ENCODE results near the gene MBD5. TPM values are rescaled to one million over a fixed set of nuclear protein-coding genes. Genes with fewer than 3 reads are reported as not detected.

Gene MBD5
- total and polyA plus RNA-seq, 3 donors from 2014 or later = 29.0 to 60.3 (median 55.4) TPM

DNA sequence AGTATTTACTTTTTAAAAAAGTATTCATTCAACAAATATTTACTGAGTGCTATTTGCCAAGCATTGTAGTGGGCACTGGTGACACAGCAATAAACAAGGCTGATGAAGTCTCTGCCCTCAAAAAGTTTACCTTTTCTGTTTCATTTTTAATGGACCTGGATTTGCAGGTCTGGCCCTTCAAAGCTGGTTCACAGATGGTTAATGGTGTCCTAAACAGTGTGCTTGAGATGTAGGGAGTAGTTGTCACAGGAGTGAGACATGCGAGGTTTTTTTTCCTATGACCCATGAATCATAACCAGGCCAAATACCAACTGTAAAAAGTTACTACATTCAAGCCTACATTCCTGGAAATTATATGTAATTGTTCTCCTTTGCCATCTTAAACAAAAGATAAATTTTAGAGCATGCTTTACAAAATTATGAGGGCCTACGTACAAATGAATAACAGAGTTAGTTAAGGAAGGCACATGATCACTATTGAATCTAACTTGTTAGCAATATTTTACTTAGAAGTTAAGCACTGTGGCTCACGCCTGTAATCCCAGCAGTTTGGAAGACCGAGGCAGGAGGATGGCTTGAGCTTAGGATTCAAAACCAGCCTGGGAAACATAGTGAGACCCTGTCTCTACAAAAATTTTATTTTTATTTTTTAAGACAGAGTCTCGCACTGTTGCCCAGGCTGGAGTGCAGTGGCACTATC is 223.9 kb downstream of the MBD5 start:
- intact Hi-C loops (cut with DNase I; ENCODE audit: low total_unique reads) = no loop called here
- H3K27me3 ChIP-seq = no peaks in the 10 kb centered on the region
- no peaks in the 10 kb centered on the region for H3K36me3 ChIP-seq (ENCODE audit: low read depth, missing control alignments)
- DNase-seq = no peak
- TF ChIP-seq POLR2A (IDR thresholded peaks at IDR 0.05) = no peak
- TF ChIP-seq, protein P1, sequence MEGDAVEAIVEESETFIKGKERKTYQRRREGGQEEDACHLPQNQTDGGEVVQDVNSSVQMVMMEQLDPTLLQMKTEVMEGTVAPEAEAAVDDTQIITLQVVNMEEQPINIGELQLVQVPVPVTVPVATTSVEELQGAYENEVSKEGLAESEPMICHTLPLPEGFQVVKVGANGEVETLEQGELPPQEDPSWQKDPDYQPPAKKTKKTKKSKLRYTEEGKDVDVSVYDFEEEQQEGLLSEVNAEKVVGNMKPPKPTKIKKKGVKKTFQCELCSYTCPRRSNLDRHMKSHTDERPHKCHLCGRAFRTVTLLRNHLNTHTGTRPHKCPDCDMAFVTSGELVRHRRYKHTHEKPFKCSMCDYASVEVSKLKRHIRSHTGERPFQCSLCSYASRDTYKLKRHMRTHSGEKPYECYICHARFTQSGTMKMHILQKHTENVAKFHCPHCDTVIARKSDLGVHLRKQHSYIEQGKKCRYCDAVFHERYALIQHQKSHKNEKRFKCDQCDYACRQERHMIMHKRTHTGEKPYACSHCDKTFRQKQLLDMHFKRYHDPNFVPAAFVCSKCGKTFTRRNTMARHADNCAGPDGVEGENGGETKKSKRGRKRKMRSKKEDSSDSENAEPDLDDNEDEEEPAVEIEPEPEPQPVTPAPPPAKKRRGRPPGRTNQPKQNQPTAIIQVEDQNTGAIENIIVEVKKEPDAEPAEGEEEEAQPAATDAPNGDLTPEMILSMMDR (IDR thresholded peaks at IDR 0.05) = no peak
- no peak overlapping the region for H3K27ac ChIP-seq
- no peaks in the 10 kb centered on the region for H3K4me1 ChIP-seq
- H3K4me3 ChIP-seq = no peak overlapping the region
- 88 to 89% methylated on average over 5 of the region's 5 CpGs for WGBS, 2 donors
- H3K9me3 ChIP-seq = no peaks in the 10 kb centered on the region

DNA sequence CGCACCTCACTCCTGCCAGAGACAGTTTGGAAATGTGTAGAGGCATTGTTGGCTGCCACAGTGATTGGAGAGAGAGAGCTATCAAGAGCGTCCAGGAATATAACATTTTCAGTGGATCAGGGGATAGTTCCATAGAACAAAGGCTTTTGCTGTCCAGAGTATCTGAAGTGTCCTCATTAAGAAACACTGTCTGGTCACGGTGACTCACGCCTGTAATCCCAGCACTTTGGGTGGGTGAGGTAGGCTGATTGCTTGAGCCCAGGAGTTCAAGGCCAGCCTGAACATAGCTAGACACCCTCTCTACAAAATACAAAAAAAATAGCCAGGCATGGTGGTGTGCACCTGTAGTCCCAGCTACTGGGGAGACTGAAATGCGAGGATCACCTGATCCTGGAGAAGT is 231.1 kb downstream of the MBD5 start:
- Histone ChIP-seq H3K4me1 (no peaks in the 10 kb centered on the region), H3K27ac (no peak overlapping the region), H3K9me3 (no peaks in the 10 kb centered on the region), H3K27me3 (no peaks in the 10 kb centered on the region), H3K36me3 (ENCODE audit: low read depth, missing control alignments) (no peaks in the 10 kb centered on the region), H3K4me3 (no peak overlapping the region)
- intact Hi-C loops (cut with DNase I; ENCODE audit: low total_unique reads) = no loop called here
- TF ChIP-seq, protein P1 (IDR thresholded peaks at IDR 0.05) = no peak
- no peak for TF ChIP-seq POLR2A (IDR thresholded peaks at IDR 0.05)
- WGBS, 2 donors = 77 to 87% methylated on average over 5 of the region's 5 CpGs
- peak; percentile 52 for DNase-seq

DNA sequence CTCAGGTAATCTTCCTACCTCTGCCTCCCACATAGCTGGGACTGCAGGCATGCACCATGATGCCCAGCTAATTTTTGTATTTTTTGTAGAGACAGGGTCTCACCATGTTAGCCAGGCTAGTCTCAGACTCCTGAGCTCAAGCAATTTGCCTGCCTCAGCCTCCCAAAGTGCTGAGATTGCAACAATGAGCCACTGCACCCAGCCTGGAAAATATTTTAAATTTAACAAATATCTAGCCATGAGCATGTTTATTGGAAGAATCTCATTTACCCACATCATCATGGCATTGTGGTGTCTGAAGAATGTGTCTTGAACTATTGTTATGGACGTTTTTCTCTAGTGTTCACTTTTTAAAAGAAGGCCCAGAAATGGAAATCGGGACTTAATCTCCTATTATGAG is 231.8 kb downstream of the MBD5 start:
- Histone ChIP-seq H3K4me1 (no peaks in the 10 kb centered on the region), H3K36me3 (ENCODE audit: low read depth, missing control alignments) (no peaks in the 10 kb centered on the region), H3K4me3 (no peak overlapping the region), H3K27ac (no peak overlapping the region), H3K27me3 (no peaks in the 10 kb centered on the region), H3K9me3 (no peaks in the 10 kb centered on the region)
- no peak for DNase-seq
- TF ChIP-seq, protein P1 (IDR thresholded peaks at IDR 0.05) = no peak
- no peak for TF ChIP-seq POLR2A (IDR thresholded peaks at IDR 0.05)
- 83 to 94% methylated on average over 2 of the region's 2 CpGs for WGBS, 2 donors
- intact Hi-C loops (cut with DNase I; ENCODE audit: low total_unique reads) = no loop called here

DNA sequence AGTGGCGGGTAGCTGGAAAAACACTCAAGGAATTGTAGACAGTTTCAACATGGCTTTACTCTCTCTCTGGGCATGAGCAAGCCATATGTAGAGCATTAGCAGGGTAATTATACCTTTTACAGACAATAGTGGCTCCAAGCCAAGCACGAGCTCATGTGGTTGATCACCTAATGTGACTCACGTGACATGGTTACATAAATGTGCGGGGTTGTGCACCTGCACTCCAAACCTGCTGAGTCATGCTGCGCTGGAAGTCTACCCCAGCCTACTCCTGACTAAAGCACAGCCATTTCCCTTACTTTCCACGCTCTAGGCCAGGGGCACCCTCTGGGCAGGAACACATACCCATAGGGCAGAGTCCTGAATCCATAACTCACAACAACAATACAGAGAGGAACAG is 232.8 kb downstream of the MBD5 start:
- Histone ChIP-seq H3K9me3 (no peaks in the 10 kb centered on the region), H3K4me3 (no peak overlapping the region), H3K27ac (no peak overlapping the region), H3K4me1 (no peaks in the 10 kb centered on the region), H3K27me3 (no peaks in the 10 kb centered on the region), H3K36me3 (ENCODE audit: low read depth, missing control alignments) (no peaks in the 10 kb centered on the region)
- no peak for DNase-seq
- intact Hi-C loops (cut with DNase I; ENCODE audit: low total_unique reads) = no loop called here
- WGBS, 2 donors = 95 to 100% methylated on average over 6 of the region's 6 CpGs
- no peak for TF ChIP-seq POLR2A (IDR thresholded peaks at IDR 0.05)
- TF ChIP-seq, protein P1 (IDR thresholded peaks at IDR 0.05) = no peak

DNA sequence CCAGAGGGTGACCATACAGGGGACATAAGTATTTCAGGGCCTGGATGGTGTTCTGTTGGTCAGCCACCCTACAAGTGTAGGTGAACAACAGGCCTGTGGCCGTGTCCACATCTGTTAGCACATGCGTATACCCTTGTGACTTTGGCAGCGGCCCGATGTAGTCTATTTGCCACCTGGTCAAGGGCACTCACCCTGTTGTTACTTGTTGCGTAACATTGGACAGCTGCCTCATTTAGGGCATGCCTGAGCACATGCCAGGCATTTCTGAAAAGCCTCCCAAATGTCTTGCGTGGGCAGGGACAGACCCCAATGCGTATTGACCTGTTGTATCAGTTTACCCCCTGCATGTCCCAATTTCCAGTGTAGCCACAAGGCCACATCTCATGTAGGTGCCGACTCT is 235.0 kb downstream of the MBD5 start:
- WGBS, 2 donors = 94 to 96% methylated on average over 4 to 8 of the region's 8 CpGs
- Histone ChIP-seq H3K4me1 (no peaks in the 10 kb centered on the region), H3K9me3 (no peaks in the 10 kb centered on the region), H3K36me3 (ENCODE audit: low read depth, missing control alignments) (no peaks in the 10 kb centered on the region), H3K4me3 (no peak overlapping the region), H3K27me3 (no peaks in the 10 kb centered on the region), H3K27ac (no peak overlapping the region)
- TF ChIP-seq, protein P1 (IDR thresholded peaks at IDR 0.05) = no peak
- TF ChIP-seq POLR2A (IDR thresholded peaks at IDR 0.05) = no peak
- intact Hi-C loops (cut with DNase I; ENCODE audit: low total_unique reads) = no loop called here
- DNase-seq = no peak
